Gastroesophageal sphincter (tissue), 2 donors: ENCODE results near the gene TRIM32.

ENCODE experiments used
- EP300 ChIP-seq: sonication (generic); formaldehyde crosslinking; IDR thresholded peaks from one replicate; pipeline ENCODE4 v1.6.1; 2017; ENCODE audit warnings: antibody characterized with exemption, mild to moderate bottlenecking
- POLR2A ChIP-seq, 2 donors: fragments of 450-650 bp; IDR thresholded peaks; one replicate each; pipeline ENCODE4 v1.6.1; 2017; ENCODE audit warnings: antibody characterized with exemption in 2 of 2, mild to moderate bottlenecking in 2 of 2, moderate library complexity in 1 of 2

GRCh38 chr9:116713271-116713670 is 26.2 kb downstream of the TRIM32 start:
- no peak for TF ChIP-seq POLR2A (IDR thresholded peaks at IDR 0.05)
- TF ChIP-seq EP300: no peak
